Dermis microvascular lymphatic vessel endothelial cell (primary cell): ENCODE results near the gene PPFIA2. TPM values are rescaled to one million over a fixed set of nuclear protein-coding genes. Genes with fewer than 3 reads are reported as not detected.
A peak's percentile ranks its signal among the peaks of the same experiment; 100 is the strongest.

ENCODE experiments used
- DNase-seq, 2 donors: peaks; one replicate each; pipeline versions ENCODE4 v3.0.0 to v3.0.0-alpha.2; 2010; ENCODE audit warnings: low read depth in 2 of 2
- total RNA-seq: library from RNA; depleted of rRNA; stranded (reverse); fragments of >200 nt; gene quantifications from 2 replicates; pipeline ENCODE4 v1.2.1, GENCODE V29; 2014

PPFIA2 gene
- total RNA-seq, 1 donor from 2014 or later = not detected

DNA sequence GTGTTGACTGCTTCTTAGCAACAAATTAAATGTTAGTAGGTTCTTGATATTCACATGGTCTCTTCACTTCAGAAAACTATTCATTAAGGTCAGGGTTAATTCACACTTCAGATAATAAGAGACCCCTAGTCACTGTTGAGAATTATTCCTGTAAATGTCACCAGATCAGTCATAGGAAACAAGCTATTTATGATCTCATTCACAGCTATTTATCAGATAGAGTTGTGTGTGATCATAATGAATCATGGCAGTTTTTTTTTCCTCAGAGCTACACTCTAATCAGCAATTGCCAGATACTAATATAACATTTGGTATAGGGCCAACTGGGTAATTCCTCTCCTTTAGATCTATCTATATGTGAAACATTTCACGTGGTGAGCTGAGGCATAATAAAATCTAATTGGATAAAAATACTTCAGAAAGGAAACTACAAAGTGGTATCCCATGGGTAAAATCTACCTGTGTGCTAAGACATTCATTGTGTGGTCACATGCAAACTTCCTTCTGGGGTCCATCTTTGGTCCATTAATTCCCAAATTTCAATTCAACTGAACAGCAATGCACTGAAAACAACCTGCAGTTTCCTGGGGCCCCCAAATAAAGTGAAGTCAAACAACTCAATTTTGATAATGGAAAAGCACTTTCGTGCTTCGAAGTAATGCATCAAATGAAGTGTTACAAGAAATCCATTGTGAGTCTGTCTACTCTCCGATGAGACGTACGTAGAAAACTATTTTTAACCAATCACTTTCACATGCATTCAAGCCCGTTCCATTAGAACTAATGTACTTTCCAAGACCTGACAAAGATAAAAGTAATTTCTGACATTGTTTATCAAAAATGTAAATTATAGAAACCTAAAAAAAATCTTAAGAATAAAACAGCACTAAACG is 484.3 kb downstream of the PPFIA2 start:
- DNase-seq = peak in 1 of 2 donors; percentile 9

DNA sequence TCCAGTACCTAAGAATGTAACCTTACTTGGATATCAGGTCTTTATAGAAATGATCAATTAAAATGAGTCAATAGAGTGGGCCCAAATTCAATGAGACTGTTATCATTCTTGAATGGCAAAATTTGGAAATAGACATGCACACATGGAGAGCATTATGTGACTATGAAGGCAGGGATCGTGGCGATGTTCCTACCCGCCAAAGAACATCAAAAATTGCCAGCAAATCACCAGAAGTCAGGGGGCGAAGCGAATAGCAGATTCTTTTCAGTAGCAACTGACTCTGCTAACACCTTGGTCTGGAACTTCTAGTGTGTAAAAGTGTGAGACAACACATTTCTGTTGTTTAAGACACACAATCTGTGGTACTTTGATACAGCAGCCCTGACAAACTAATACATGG is 488.8 kb downstream of the PPFIA2 start:
- no peak for DNase-seq

DNA sequence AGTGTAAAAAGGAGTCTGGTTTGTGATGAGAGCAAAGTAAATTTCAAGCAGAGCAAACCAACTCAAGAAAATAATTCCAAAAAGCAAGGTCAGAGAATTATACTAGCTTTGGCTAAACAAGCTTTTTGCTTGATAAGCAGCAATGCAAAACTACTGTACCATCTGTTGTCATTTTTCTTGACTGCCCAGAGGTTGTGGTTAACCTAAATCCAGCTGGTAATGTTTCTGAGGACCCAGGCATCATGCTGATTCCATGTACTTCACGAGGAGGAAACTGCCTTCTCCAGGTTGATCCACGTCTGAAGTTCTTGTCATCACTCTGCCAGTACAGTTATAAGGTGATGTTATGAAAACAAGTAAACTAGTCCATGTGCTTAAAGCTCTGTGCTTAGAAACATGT is 496.1 kb downstream of the PPFIA2 start:
- no peak for DNase-seq

DNA sequence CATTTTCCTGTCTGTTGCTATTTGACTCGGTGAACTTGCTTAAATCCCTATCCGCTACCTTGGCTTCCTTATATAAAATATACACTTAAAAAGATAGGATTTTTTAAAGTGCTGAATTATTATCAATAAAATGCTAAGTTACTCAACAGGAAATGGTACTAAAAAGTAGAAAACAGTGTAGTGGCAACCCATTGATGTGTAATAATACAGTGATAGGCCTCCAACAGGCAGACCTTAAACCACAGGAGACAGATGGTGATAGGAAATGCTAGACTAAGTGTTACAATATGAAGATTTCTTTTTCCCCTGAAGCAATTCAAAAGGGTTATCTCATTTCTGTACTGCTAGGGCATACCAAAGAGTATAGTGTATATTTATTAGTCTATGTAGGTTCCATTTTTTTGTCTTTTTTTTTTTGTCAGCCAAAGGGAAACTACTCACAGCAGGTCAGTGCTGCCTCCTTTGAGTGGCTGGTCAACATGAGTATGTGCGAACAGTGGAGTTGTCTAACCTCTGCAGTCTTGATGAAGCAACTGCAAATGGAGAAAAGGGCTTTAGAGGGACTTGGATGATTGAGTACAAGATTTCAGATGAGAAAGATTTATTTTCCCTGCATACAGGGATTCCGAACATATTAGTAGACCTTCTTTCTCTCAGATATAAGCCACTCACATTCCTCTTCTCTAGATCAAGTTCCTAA is 497.5 kb downstream of the PPFIA2 start:
- no peak for DNase-seq

DNA sequence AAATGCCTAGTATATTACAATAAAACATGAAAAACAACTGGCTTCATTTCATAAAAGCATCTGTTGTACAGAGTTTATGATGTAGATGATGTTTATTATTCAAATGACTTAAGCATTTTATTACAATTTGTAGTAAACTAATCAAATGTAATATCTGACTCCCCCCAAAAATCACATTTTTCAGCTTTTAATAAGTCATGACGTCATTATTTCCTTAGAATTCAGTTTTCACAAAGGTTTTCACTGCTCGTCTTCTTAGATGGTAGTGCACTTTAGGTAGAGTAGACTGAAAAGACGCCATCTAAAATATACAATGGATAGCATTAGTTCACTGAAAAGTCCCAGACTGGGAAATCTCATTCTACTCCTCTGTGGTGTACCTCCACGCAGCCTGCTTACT is 499.8 kb downstream of the PPFIA2 start:
- DNase-seq = no peak

DNA sequence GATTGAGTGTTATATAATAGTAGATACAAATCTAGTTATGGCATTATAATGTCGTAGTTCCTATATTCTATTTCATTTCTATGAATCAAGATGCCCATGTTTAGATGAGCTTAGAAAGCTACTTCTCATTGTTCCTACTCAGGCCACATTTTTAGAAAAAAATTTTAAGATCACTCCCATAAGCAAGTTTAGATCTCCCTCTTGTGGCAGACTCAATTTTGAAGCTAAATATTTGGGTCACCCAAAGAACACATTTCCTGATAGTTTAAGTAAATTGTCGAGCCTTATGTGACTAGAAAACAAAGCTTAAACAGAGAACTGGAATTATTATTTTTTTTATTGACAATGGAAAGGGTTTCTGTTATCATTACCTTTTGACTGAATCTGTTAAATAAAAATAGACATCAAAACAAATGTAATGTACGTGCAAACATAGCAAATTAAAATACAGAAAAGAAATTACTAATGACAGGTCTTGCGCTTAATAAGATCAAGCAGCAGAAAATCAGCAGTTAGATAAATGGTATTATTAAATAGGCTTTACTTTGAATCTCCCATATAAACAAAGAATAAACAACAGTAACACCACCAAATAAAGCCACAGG is 501.1 kb downstream of the PPFIA2 start:
- peak; percentile 40 to 52 for DNase-seq

DNA sequence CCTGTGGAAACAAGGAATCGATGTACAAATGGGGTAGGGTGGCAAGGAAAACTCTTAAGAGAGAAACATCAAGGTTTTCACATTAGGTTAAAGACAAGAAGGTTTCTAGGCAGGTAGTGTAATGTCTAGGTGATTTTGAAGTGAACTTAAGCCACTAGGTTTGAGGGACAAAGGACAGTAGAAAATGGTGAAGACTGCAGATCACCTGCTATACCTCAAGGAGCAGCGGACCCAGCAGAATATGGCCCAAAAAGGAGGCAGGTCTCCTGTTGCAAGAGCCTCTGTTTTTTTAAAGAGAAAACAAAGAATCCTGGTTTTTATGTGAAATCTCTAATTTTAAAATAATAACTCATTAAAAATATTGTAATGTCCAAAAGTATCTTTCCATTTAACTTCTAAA is 503.2 kb downstream of the PPFIA2 start:
- DNase-seq = no peak

DNA sequence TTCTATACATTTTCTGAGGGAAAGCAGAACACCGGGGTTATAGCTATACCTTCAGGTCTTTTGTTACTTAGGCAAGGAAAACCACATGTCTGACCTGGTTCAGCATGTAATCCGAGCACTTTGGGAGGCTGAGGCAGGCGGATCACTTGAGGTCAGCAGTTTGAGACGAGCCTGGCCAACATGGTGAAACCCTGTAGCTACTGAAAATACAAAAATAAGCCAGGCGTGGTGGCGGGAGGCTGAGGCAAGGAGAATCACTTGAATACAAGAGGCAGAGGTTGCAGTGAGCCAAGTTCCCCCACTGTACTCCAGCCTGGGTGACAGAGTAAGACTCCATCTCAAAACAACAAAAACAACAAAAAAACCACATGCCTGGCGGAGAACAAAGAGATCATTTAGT is 503.7 kb downstream of the PPFIA2 start:
- no peak for DNase-seq

DNA sequence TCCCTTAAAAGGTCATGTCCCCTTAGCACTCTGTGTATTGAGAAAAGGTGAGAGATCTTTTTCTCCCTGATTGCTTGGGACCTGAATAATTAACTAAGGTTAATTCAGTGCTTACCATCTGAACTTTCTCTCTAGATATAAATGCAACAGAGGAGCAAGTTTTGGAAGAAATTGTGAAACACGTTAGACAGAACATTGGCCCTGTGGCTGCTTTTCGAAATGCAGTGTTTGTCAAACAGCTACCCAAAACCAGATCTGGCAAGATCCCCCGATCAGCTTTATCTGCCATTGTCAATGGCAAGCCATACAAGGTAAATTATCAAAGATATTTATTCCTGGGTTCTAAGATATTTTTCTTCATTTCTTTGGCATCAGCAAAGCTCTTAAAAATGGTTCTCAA is 505.8 kb downstream of the PPFIA2 start:
- no peak for DNase-seq

DNA sequence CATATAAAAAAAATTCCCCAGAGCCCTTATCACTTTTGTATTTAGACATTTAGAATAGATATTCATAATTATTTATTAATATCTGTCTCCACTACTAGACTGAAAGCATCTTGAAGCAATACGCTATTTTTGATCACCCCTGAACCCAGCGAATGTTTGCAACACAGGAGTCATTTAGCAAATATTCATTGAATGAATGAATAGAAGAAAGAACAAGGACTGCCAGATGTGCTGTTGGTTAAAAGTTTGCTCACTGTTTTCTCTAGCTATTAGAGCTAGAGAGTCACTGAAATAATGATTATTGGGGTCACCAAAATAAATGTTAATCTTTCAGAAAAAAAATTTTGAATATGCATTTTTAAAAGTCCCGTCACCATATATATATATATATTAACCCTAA is 506.9 kb downstream of the PPFIA2 start:
- DNase-seq = no peak

DNA sequence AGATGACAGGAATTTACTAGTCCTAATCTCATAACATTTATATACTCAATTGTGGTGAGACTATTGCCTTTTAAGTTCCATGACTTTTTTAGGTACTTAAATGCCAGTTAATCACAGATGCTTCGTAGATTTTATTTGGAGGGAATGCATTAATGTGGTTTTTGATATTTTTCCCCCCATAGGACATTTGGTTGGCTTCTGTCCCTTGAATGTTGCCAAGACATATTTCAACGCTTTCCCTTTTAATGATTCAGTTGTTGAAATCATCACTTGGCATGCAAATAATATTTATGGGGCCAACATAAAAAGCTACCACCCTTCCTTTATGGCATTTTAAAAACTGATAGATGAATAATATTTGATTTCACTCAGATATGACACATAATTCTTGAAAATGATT is 509.2 kb downstream of the PPFIA2 start:
- DNase-seq = no peak

DNA sequence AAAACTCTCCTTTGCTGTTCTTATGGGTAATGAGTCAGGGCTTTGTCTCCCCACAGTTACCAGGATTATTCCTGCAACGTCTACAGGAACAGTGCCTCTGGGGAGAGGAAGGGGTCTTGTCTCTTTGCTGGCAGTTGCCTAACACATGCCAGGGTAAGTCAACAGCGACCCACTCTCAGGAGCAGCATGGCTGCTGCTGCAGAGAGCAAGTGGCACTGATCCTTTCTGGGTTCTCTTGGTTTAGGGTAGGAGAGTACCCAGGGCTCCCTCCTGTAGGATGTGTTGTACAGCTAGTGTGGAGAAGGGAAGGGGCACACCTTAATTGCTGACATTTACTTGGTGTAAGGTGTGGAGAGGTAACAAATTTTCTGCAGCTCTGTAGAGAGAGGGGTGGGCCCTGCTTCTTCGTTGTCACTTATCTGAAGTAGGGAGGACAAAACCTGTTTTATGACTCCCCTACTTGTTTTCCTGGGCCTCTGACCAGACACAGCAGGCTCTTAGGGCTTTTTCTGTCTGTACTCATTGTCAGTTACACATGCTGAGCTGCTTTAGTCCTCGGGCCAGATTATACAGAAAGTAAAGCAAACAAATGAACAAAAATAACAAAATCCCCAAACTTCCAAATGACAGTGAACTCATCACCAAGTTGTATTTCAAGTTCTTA is 513.1 kb downstream of the PPFIA2 start:
- DNase-seq = no peak

DNA sequence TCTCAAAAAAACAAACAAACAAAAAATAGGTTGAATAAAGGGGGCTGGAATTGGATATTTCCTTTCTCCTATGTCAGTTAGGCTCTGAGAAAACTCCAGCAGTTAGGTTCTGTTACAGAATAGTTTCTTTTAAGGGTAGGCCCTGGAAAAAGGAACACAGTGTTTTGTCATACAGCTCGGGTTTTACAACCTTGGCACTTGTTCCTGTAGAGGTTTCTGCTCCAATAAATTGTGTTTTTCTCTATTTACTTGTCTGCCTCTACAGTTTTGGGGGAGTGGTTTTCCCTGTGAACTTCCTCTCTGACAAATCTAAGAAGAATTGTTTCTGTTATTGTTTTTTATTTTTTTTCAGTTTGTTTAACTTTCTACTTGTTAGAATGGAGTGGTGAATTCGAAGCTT is 513.7 kb downstream of the PPFIA2 start:
- no peak for DNase-seq

DNA sequence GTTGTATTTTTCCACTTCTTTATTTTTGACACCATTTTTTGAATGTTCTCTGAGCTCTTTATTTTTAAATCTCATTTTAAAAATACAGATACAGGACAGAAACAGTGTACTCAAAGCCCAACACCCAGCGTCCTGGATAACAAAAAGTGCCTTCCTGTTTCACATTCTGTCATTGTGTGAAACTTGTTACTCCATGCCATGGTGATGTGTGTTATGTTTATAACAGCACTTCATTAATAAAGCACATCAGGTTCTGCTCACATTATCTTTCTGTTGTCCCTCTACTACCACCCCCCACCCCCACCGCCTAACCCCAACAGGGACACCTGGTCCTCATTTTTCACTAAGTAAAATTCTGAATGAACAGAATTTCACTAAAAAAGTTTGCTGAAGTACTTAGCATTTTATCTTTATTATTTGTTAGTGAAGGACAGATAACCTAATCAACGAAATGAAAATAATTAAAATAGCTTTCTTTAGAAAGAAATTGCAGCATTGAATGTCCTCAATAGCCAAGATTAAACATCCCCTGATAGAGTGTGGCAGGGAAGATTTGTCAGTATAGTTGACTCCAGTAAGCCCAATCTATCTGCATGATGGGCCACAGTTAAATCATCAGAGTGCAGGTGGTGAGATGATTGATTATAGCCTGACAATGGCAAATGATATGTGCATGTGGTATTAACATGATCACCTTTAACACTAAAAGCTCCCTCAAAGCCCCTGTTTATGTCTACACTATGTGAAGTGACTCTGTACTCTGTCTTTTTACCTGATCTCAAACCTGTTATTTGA is 527.4 kb downstream of the PPFIA2 start:
- DNase-seq = peak in 1 of 2 donors; percentile 18

DNA sequence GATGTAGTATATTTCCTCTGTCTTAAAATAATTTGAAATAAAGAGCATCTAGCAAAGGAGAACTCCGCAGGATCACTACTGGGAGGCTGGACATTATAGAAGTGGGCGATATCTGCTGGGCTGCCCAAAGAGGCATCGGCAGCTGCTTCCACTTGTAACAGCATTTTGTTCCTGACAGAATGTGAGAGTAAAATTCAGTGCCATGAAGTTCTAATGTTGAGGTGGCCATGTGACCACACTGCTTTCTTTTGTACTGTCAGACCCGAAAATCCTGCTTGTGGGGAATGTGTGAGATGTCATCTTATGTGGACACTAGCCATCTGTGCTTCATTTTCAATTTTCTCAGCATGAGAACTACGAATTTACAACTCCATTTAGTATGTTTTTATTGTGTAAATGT is 529.4 kb downstream of the PPFIA2 start:
- no peak for DNase-seq

DNA sequence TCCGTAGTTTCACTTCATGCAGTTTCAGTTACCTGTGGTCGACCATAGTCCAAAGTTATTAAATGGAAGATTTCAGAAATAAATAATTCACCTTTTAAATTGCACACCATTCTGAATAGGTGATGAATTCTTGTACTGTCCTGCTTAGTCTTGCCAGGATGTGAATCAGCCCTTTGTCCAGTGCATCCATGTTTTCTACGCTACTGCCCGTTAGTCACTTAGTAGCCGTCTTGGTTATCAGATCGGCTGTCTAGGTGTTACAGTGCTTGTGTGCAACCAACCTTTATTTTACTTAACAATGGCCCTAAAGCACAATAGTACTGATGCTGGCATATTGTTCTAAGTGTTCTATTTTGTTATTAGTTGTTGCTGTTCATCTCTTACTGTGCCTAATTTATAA is 534.5 kb downstream of the PPFIA2 start:
- DNase-seq = no peak

DNA sequence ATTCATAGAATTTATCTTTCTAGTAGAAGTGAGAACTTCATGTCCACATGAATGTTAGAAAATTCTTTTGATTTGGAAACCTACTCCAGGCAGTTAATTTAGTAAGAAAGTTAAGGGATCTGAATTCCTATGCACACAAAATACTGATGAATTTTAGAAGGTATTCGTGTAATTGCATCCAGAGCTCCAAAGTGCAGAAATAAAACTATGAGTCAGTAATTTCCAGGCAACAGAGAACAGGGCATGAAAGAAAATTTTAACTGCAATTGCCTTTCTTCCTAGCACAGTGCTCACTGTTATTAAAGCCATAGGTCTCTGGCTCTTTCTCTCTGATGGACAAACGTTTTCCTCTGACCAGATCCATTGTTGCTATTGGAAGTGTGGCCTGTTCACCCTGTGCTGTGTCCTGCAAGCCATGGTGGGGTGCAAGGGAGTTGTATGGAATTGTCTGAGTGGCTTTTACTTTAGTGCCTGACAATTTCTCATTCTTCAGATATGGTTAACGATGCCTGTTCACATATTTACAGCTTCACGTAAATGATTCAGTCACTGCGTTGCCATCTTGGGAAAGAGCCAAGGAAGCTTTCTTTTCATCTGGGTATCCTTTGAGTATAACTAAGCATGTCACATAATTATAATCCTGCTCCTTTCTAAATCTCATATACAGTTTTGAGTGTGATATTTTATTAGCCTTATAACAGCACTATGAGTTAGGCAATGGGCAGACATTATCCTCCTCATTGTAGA is 536.1 kb downstream of the PPFIA2 start:
- DNase-seq = no peak

DNA sequence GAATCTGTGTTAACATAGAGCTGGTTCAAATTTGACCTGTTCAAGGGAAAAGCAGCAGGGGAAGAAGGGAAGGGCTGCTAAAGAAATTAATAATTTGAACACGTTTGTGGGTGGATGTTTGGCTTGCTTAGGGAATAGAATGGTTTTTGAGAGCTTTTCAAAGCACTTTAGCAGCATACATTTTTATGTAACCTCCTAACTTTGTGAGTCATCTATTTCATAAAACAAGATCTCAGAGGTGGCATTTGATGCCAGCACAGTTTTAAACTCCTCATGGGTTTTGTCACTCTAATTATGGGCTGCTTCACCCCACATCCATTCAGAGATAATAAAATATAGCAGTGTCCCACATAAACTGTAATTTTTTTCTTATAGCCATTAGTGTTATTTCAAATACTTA is 537.5 kb downstream of the PPFIA2 start:
- DNase-seq = no peak

DNA sequence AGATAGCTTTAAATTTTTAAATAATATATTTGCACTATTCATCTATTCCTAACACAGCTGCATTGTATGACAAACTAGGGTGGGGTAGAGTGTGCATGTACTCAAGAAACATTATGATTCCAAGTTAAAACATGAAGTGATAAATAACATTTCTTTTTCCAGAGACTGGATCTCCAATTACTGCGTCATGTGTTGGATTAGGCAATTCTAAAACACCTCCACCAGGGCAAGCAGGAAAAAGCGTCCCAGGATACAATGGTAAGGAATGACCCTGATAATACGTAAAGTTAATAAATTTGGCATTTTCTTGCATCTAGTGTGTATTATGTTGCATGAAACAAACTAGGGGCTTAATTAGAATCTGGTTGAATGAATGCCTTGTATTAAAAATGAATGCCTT is 542.4 kb downstream of the PPFIA2 start:
- DNase-seq = no peak

DNA sequence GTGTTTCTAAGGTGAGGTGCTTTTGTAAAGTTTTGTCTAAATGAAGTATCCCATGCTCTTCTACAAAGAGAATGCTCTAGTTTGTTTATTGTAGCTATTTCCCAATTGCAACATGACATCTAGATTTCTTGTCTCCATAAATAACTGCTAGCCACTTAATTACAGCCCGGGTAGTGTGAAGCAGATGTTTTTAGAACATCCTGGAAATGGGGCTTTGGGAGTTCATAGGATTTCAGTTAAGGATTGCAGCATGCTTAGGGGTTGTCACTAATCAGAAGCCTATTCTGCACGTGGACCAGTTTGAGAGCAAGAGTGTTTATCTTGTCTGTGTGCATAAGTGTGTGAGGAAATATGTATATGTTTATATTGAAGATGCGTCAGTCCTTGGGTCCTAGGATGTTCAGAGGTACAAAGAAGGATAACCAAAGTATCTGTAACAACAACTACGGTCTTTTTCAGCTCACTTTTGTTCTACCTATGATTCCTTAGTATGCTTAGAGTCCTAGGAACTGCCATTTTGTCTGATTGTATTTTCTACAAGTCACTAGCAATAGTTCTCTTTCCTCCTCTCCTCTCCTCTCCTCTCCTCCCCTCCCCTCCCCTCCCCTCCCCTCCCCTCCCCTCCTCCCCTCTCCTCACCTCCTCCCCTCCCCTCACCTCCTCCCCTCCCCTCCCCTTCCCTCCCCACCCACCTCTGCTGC is 546.0 kb downstream of the PPFIA2 start:
- no peak for DNase-seq
